BE2C (cell line): ENCODE data around the gene TMEM82.

Source experiments
- DNase-seq: peaks from one replicate; pipeline ENCODE4 v3.0.0-alpha.2; 2020
- H3K27me3 ChIP-seq: fragments of 250-450 bp; sonication (Bioruptor Pico); 2 replicates; pipeline ENCODE4 v1.5.1; 2020; ENCODE audit warnings: mild to moderate bottlenecking
- H3K36me3 ChIP-seq: fragments of 250-450 bp; sonication (Bioruptor Pico); 2 replicates; pipeline ENCODE4 v1.5.1; 2020; ENCODE audit warnings: mild to moderate bottlenecking
- H3K4me1 ChIP-seq: fragments of 250-450 bp; sonication (Bioruptor Pico); 2 replicates; pipeline ENCODE4 v1.5.1; 2020
- H3K4me3 ChIP-seq: 2 replicates; pipeline ENCODE4 v1.5.1; 2011; ENCODE audit warnings: low read depth, low read length
- H3K9me3 ChIP-seq: fragments of 250-450 bp; sonication (Bioruptor Pico); 2 replicates; pipeline ENCODE4 v1.5.1; 2020
- CTCF ChIP-seq: IDR thresholded peaks from 2 replicates; pipeline ENCODE4 v1.5.1; 2012; ENCODE audit warnings: mild to moderate bottlenecking, low read depth, low read length

The TMEM82 gene

DNA sequence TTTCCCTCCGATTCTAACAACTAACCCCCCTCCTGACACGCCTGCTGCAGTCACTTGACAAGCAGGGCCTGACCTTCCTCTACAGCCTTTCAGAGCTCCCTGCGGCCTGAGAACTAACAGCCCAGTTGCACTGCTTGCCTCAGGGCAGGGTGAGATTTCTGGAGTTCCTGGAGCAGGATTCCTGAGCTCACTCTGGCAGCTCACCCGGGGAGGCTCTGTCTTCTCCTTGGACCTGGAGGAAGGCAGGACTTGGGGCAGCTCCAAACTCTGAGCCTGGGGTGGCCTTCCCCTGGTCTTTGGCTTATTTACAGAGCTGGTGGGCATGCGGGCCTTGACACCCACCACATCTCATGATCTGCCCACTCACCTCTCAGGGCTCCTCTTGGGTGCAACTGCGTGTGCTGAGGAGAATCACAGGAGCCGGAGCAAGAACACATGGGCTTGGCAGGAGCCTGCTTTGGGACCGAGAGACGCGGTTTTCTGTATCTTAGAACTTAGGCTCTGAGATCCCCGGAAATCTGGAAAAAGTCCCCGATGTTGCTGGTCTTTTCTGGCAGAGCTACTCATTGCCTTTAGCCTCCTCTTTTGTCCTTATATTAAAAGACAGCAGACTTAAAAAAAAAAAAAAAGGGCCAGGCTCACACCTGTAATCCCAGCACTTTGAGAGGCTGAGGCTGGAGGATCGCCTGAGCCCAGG lies 19.3 kb upstream of the TMEM82 start:
- no peak for TF ChIP-seq CTCF
- DNase-seq, result no peak
- no peaks in the 10 kb centered on the region for H3K27me3 ChIP-seq
- H3K9me3 ChIP-seq, result no peaks in the 10 kb centered on the region
- H3K36me3 ChIP-seq, result no peaks in the 10 kb centered on the region
- H3K4me3 ChIP-seq, result no peak overlapping the region
- H3K4me1 ChIP-seq, result no peaks in the 10 kb centered on the region

GRCh38 chr1:15723631-15724246 lies 18.6 kb upstream of the TMEM82 start:
- no peaks in the 10 kb centered on the region for H3K27me3 ChIP-seq
- no peak overlapping the region for H3K4me3 ChIP-seq
- no peaks in the 10 kb centered on the region for H3K36me3 ChIP-seq
- no peaks in the 10 kb centered on the region for H3K9me3 ChIP-seq
- no peak for TF ChIP-seq CTCF
- no peaks in the 10 kb centered on the region for H3K4me1 ChIP-seq
- DNase-seq, result no peak

DNA sequence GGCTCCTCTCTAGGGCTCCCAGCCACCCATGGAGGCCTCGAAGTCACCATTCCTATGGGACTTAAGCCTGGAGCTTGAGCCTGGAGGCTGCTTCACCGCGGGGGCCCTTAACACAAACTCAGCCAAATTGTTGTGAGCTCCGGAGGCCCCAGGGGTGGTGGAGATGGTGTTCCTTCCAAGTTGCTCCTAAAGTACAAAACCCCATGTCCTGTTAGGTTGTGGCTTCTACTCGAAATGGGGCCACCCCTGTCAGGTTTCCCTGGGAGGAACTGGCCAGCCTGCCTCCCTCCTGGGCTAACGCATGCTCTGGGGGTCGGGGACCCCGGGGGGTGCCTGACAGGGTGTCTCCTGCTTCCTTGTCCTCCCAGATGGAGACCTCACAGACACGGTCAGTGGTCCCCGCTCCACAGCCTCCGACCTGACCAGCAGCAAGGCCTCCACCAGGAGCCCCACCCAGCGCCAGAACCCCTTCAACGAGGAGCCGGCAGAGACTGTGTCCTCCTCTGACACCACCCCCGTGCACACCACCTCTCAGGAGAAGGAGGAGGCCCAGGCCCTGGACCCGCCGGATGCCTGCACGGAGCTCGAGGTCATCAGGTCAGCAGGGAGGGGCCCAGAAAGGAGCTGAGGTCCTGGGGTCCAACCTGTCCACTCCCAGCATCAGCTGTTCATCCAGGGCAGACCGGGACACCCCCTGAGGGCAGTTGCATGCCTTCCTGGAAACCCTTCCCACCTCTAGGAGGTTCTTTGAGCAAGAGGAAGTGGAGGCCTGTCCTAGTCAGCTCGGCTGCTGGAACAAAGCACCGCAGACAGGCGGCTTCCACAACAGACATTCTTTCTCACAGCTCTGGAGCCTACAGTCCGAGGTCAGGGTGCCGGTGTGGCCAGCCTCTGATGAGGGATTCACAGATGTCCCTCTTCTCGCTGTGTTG lies 17.1 kb upstream of the TMEM82 start:
- Histone ChIP-seq H3K4me1 (no peaks in the 10 kb centered on the region), H3K36me3 (no peaks in the 10 kb centered on the region), H3K27me3 (no peaks in the 10 kb centered on the region), H3K4me3 (no peak overlapping the region), H3K9me3 (no peaks in the 10 kb centered on the region)
- no peak for TF ChIP-seq CTCF
- no peak for DNase-seq

DNA sequence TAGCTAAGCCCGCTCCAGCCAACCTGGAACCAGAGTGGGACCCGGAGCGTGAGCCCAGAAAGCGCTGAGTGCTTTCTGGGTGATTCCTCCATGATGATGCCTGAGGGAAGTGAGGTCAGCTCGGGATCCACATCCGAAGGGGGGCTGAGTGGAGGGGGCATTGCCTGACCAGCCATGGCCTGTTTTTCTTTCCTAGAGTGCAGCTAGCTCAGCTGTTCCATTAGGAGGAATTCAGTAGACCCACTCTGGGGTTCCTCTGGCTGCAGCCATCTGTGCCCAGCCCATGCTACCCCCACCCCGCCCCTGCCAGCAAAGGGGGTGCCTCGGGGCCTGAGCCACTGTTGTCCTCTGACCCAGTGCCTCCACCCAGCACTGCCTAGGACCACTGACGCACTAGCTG lies 15.8 kb upstream of the TMEM82 start:
- H3K4me3 ChIP-seq, result no peak overlapping the region
- no peaks in the 10 kb centered on the region for H3K27me3 ChIP-seq
- H3K36me3 ChIP-seq, result no peaks in the 10 kb centered on the region
- TF ChIP-seq CTCF, result no peak
- no peak for DNase-seq
- no peaks in the 10 kb centered on the region for H3K9me3 ChIP-seq
- no peaks in the 10 kb centered on the region for H3K4me1 ChIP-seq

- no peaks in the 10 kb centered on the region for H3K36me3 ChIP-seq
Measured at GRCh38 chr1:15727021-15727420, 15.3 kb upstream of the TMEM82 start.

More at GRCh38 chr1:15727021-15727420, 15.3 kb upstream of the TMEM82 start:
- TF ChIP-seq CTCF, result no peak
- Histone ChIP-seq H3K27me3 (no peaks in the 10 kb centered on the region), H3K4me1 (no peaks in the 10 kb centered on the region), H3K4me3 (no peak overlapping the region), H3K9me3 (no peaks in the 10 kb centered on the region)
- no peak for DNase-seq
